ENCODE measurements around the gene HORMAD1.

The HORMAD1 gene

GRCh38 chr1:150650193-150650592 lies 70.5 kb downstream of the HORMAD1 start:
- no peak overlapping the region for H3K27ac ChIP-seq
- no peak overlapping the region for H3K4me3 ChIP-seq (ENCODE audit: low read depth, low read length)
- no peaks in the 10 kb centered on the region for H3K27me3 ChIP-seq (ENCODE audit: insufficient read depth, low read depth, severe bottlenecking)
- peaks cover 50% of the 10 kb centered on the region for H3K36me3 ChIP-seq
- TF ChIP-seq CTCF (IDR thresholded peaks at IDR 0.05; ENCODE audit: low read depth, low read length) = no peak
- DNase-seq = no peak
- H3K9me3 ChIP-seq (ENCODE audit: severe bottlenecking) = no peaks in the 10 kb centered on the region

DNA sequence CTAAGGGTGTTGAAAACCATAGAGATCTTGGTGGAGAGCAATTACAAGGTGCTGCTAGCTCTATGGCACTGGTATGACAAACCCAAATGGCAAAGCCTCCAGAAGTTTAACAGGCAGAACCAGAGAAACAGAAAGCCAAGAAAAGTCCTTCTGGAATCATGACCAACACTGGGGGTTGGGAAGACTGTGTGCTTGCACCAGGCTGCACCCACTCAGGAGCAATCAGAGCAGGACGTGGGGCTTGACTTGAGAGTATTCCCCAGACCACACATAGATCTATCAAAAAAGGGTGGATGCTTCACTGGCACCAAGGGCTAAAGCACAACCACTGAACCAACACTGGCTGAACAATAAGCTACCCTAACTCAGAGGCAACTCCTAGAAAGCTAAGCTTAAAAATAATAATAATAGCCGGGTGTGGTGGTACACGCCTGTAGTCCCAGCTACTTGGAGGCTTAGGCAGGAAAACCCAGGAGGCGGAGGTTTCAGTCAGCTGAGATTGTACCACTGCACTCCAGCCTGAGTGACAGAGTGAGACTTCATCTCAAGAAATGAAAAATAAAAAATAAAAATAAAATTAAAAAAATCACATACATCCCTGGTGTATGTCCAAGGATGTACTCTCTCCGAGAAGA lies 71.1 kb downstream of the HORMAD1 start:
- DNase-seq = no peak
- H3K27ac ChIP-seq = no peak overlapping the region
- H3K27me3 ChIP-seq (ENCODE audit: insufficient read depth, low read depth, severe bottlenecking) = no peaks in the 10 kb centered on the region
- TF ChIP-seq CTCF (IDR thresholded peaks at IDR 0.05; ENCODE audit: low read depth, low read length) = no peak
- no peaks in the 10 kb centered on the region for H3K9me3 ChIP-seq (ENCODE audit: severe bottlenecking)
- H3K4me3 ChIP-seq (ENCODE audit: low read depth, low read length) = no peak overlapping the region
- H3K36me3 ChIP-seq = peaks cover 50% of the 10 kb centered on the region
